ENCODE data around the gene PYROXD2.

- TF ChIP-seq POLR2A (IDR thresholded peaks at IDR 0.05; ENCODE audit: insufficient read depth in 1 of 2, low read depth in 2 of 2, low read length in 2 of 2): no peak
- TF ChIP-seq CEBPB (IDR thresholded peaks at IDR 0.05; ENCODE audit: borderline replicate concordance, low read depth, low read length): no peak
- TF ChIP-seq ZNF275 (CRISPR knock-in tag; IDR thresholded peaks at IDR 0.05; ENCODE audit: borderline replicate concordance): no peak
- TF ChIP-seq POLR2AphosphoS5 (IDR thresholded peaks at IDR 0.05; ENCODE audit: low read depth, low read length): no peak
- TF ChIP-seq AGO2 (optimal IDR thresholded peaks at IDR 0.05; ENCODE audit: low read depth, low read length): no peak
- TF ChIP-seq TBL1XR1 (IDR thresholded peaks at IDR 0.05; ENCODE audit: borderline replicate concordance, low read length, partially characterized antibody): no peak
- TF ChIP-seq SP1 (IDR thresholded peaks at IDR 0.05): no peak
- TF ChIP-seq SP1 (CRISPR knock-in tag; IDR thresholded peaks at IDR 0.05): no peak
- no peak for TF ChIP-seq CBX5 (CRISPR knock-in tag; IDR thresholded peaks at IDR 0.05; ENCODE audit: borderline replicate concordance)
Observed at GRCh38 chr10:98445200-98445812, 30.3 kb upstream of the PYROXD2 start.
